Stimulated activated CD4-positive, alpha-beta T cell treated with anti-CD3 and anti-CD28 coated beads, Interleukin-1b, Interleukin-23, amount 100 ng/mL, for 4 hours (primary cell): ENCODE measurements around the gene PLA2G4B.

Source experiments
- DNase-seq, 2 donors: peaks; one replicate each; pipeline ENCODE4 v3.0.0-alpha.2; 2020; ENCODE audit warnings: low read depth in 2 of 2

The PLA2G4B gene

GRCh38 chr15:41838400-41838897 lies at the start of gene PLA2G4B:
TSS of gene PLA2G4B (plus strand) at chr15:41838847. CDS start at chr15:41838914, 67 bp downstream.
- DNase-seq: no peak

GRCh38 chr15:41789236-41789635 lies 49.4 kb upstream of the PLA2G4B start:
- no peak for DNase-seq

- DNase-seq: no peak
These were observed 49.0 kb upstream of the PLA2G4B start for GRCh38 chr15:41789662-41790061.

- no peak for DNase-seq
These were observed 48.5 kb upstream of the PLA2G4B start for GRCh38 chr15:41790169-41790568.

GRCh38 chr15:41790756-41791546 lies 47.7 kb upstream of the PLA2G4B start:
- no peak for DNase-seq

- DNase-seq: no peak
These were observed 47.1 kb upstream of the PLA2G4B start for GRCh38 chr15:41791547-41791937.

GRCh38 chr15:41792000-41792637 lies 46.5 kb upstream of the PLA2G4B start:
- no peak for DNase-seq

- no peak for DNase-seq
These were observed 44.6 kb upstream of the PLA2G4B start for GRCh38 chr15:41794081-41794480.

GRCh38 chr15:41795996-41796856 lies 42.4 kb upstream of the PLA2G4B start:
- DNase-seq: no peak

- no peak for DNase-seq
These were observed 41.3 kb upstream of the PLA2G4B start for GRCh38 chr15:41797201-41797944.

GRCh38 chr15:41798607-41799487 lies 39.8 kb upstream of the PLA2G4B start:
- DNase-seq: no peak

- no peak for DNase-seq
These were observed 39.2 kb upstream of the PLA2G4B start for GRCh38 chr15:41799488-41799805.

- DNase-seq: no peak
These were observed 37.5 kb upstream of the PLA2G4B start for GRCh38 chr15:41801185-41801584.

GRCh38 chr15:41801850-41802455 lies 36.7 kb upstream of the PLA2G4B start:
- DNase-seq: no peak

- DNase-seq: no peak
These were observed 34.3 kb upstream of the PLA2G4B start for GRCh38 chr15:41804361-41804760.

- DNase-seq: no peak
These were observed 33.6 kb upstream of the PLA2G4B start for GRCh38 chr15:41804916-41805666.

GRCh38 chr15:41805711-41806110 lies 32.9 kb upstream of the PLA2G4B start:
- DNase-seq: no peak

- DNase-seq: no peak
These were observed 32.1 kb upstream of the PLA2G4B start for GRCh38 chr15:41806291-41807181.
